ENCODE results near the gene MUC2.

Gene MUC2

GRCh38 chr11:1041149-1041467 lies 33.6 kb upstream of the MUC2 start:
- TF ChIP-seq Cebpa-rat (IDR thresholded peaks at IDR 0.05) = no peak
- peak overlapping the region in 6 of 11 experiments; percentile 20 to 71 (median 70); a peak in 12 of 22 replicates for H3K4me2 ChIP-seq
- peaks cover 0 to 16% (median 0%) of the 10 kb centered on the region in 11 experiments; a peak in 3 of 22 replicates for H4K20me1 ChIP-seq

GRCh38 chr11:1041471-1041870 lies 33.2 kb upstream of the MUC2 start:
- Histone ChIP-seq H3K27ac (no peak overlapping the region; a peak in 1 of 22 replicates), H4K20me1 (peaks cover 0 to 12% (median 0%) of the 10 kb centered on the region in 11 experiments; a peak in 3 of 22 replicates), H3K27me3 (no peaks in the 10 kb centered on the region), H3K9me3 (replicated peaks in 1 of 11) (peaks cover 7 to 15% (median 12%) of the 10 kb centered on the region in 11 experiments; a peak in 18 of 22 replicates), H3K9ac (peak overlapping the region in 3 of 11 experiments; percentile 27 to 46 (median 29); a peak in 3 of 22 replicates), H3K4me1 (peaks cover 8 to 62% (median 48%) of the 10 kb centered on the region in 10 experiments), H3K4me2 (peak overlapping the region in 7 of 11 experiments; percentile 20 to 71 (median 70); a peak in 13 of 22 replicates), H3K36me3 (no peaks in the 10 kb centered on the region), H3K4me3 (no peak overlapping the region)
- TF ChIP-seq Cebpa-rat (IDR thresholded peaks at IDR 0.05) = no peak

More at GRCh38 chr11:1041149-1041467, 33.6 kb upstream of the MUC2 start:
- H3K27me3 ChIP-seq = no peaks in the 10 kb centered on the region
- H3K4me3 ChIP-seq = no peak overlapping the region
- H3K9me3 ChIP-seq (replicated peaks in 1 of 11) = peaks cover 7 to 15% (median 12%) of the 10 kb centered on the region in 11 experiments; a peak in 18 of 22 replicates
- H3K4me1 ChIP-seq = peaks cover 8 to 59% (median 46%) of the 10 kb centered on the region in 10 experiments
- no peak overlapping the region for H3K27ac ChIP-seq
- no peaks in the 10 kb centered on the region for H3K36me3 ChIP-seq
- peak overlapping the region in 3 of 11 experiments; percentile 27 to 46 (median 29); a peak in 2 of 22 replicates for H3K9ac ChIP-seq

DNA sequence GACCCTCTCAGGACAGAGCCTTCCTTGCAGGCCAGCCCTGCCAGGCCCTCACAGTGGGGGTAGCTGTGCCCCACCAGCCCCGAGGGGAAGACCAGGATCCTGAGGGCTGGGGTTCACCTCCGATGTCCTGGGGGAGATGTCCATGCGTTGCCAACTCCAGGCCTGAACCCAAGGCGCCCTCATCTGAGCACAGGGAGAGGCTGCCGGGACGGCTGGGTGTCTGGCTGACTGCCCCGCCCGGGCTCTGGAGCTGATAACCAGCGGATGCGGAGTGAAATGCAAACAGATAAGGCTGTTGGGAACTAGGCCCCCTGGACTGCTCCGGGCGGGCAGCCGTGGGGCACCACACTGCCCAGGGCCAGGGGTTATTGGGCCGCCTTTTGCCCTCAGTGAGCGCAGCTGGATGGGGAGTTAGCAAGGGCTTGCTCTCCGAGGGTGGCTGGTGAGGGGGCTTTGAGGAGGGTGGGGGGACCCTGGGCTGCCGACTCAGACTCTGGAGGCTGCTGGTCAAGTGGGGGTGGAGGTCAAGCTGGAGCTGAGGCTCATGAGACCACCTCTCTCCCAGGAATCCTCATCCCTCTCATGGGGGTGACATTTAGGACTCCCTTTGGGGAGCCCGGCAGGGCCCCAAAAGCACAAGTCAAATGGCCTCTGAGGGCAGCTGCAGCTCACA lies 32.6 kb upstream of the MUC2 start:
- Histone ChIP-seq H3K27ac (no peak overlapping the region; a peak in 1 of 22 replicates), H4K20me1 (peaks cover 0 to 6% (median 0%) of the 10 kb centered on the region in 11 experiments; a peak in 3 of 22 replicates), H3K27me3 (no peaks in the 10 kb centered on the region), H3K36me3 (no peaks in the 10 kb centered on the region), H3K4me3 (no peak overlapping the region), H3K4me1 (peaks cover 8 to 68% (median 53%) of the 10 kb centered on the region in 10 experiments), H3K9me3 (replicated peaks in 1 of 11) (peaks cover 7 to 15% (median 12%) of the 10 kb centered on the region in 11 experiments; a peak in 18 of 22 replicates), H3K4me2 (peak overlapping the region in 7 of 11 experiments; percentile 20 to 71 (median 70); a peak in 13 of 22 replicates), H3K9ac (peak overlapping the region in 4 of 11 experiments; percentile 7 to 46 (median 28); a peak in 3 of 22 replicates)
- no peak for TF ChIP-seq Cebpa-rat (IDR thresholded peaks at IDR 0.05)

GRCh38 chr11:1042626-1043562 lies 31.8 kb upstream of the MUC2 start:
- Histone ChIP-seq H3K27me3 (no peaks in the 10 kb centered on the region), H3K9ac (peak overlapping the region in 1 of 11 experiments; percentile 7; a peak in 1 of 22 replicates), H3K4me3 (no peak overlapping the region), H4K20me1 (peaks cover 0 to 5% (median 0%) of the 10 kb centered on the region in 11 experiments; a peak in 3 of 22 replicates), H3K9me3 (replicated peaks in 1 of 11) (peaks cover 7 to 15% (median 12%) of the 10 kb centered on the region in 11 experiments; a peak in 18 of 22 replicates), H3K27ac (peak overlapping the region in 4 of 11 experiments; percentile 37 to 43 (median 42); a peak in 7 of 22 replicates), H3K4me2 (peak overlapping the region in 9 of 11 experiments; percentile 37 to 71 (median 65); a peak in 16 of 22 replicates), H3K4me1 (peaks cover 8 to 76% (median 60%) of the 10 kb centered on the region in 10 experiments), H3K36me3 (no peaks in the 10 kb centered on the region)
- no peak for TF ChIP-seq Cebpa-rat (IDR thresholded peaks at IDR 0.05)

DNA sequence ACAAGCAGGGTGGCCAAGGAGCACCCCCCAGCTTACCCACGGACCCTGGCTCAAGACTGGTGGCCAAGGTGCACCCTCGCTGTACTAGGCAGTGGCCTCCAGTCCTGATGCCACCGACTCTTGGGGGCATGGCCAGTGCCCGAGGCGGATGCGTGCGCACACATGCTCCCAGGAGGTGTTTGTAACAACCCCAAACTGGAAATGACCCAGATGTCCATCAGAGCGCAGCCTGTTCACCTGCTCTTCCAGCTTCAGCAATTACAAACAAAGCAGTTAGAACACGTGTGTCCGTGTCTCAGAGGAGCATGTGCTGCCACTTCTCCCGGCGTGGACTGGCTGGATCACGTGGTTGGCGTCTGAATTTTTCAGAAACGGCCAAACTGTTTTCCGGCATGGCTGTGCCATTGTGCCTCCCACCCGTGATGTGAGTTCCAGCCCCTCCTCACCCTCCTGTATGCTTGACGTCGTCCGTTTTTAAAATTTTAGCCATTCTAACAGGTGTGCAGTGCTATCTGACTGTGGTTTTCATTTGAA lies 31.0 kb upstream of the MUC2 start:
- H3K9me3 ChIP-seq (replicated peaks in 1 of 11) = peaks cover 7 to 15% (median 12%) of the 10 kb centered on the region in 11 experiments; a peak in 18 of 22 replicates
- peak overlapping the region in 4 of 11 experiments; percentile 37 to 43 (median 42); a peak in 8 of 22 replicates for H3K27ac ChIP-seq
- H3K4me3 ChIP-seq = no peak overlapping the region; a peak in 1 of 20 replicates
- H3K4me1 ChIP-seq = peaks cover 8 to 84% (median 66%) of the 10 kb centered on the region in 10 experiments
- H3K27me3 ChIP-seq = no peaks in the 10 kb centered on the region
- H3K4me2 ChIP-seq = peak overlapping the region; percentile 37 to 71 (median 65); a peak in 21 of 22 replicates
- no peaks in the 10 kb centered on the region for H3K36me3 ChIP-seq
- H4K20me1 ChIP-seq = peaks cover 0 to 5% (median 0%) of the 10 kb centered on the region in 11 experiments; a peak in 3 of 22 replicates
- no peak overlapping the region; a peak in 1 of 22 replicates for H3K9ac ChIP-seq
- TF ChIP-seq Cebpa-rat (IDR thresholded peaks at IDR 0.05) = no peak

DNA sequence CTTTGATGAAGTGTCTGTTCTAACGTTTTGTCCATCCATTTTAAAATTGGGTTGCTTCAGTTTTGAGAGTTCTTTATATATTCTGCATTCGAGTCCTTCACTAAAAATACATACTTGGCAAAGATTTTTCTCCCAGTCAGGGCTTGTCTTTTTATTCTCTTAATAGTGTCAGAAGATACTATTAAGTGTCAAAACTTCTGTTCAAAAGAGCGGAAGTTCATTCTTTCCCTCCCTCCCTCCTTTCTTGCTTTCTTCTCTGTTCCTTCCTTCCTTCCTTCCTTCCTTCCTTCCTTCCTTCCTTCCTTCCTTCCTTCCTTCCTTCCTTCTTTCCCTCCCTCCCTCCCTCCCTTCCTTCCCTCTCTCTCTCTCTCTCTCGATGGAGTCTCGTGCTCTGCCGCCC lies 30.5 kb upstream of the MUC2 start:
- Histone ChIP-seq H4K20me1 (peaks cover 0 to 5% (median 0%) of the 10 kb centered on the region in 11 experiments; a peak in 3 of 22 replicates), H3K4me3 (no peak overlapping the region; a peak in 1 of 20 replicates), H3K27ac (peak overlapping the region in 4 of 11 experiments; percentile 37 to 43 (median 42); a peak in 6 of 22 replicates), H3K36me3 (no peaks in the 10 kb centered on the region), H3K4me2 (peak overlapping the region; percentile 37 to 71 (median 65); a peak in 21 of 22 replicates), H3K4me1 (peaks cover 11 to 89% (median 71%) of the 10 kb centered on the region in 10 experiments), H3K27me3 (no peaks in the 10 kb centered on the region), H3K9me3 (replicated peaks in 1 of 11) (peaks cover 7 to 15% (median 12%) of the 10 kb centered on the region in 11 experiments; a peak in 18 of 22 replicates), H3K9ac (no peak overlapping the region)
- no peak for TF ChIP-seq Cebpa-rat (IDR thresholded peaks at IDR 0.05)

DNA sequence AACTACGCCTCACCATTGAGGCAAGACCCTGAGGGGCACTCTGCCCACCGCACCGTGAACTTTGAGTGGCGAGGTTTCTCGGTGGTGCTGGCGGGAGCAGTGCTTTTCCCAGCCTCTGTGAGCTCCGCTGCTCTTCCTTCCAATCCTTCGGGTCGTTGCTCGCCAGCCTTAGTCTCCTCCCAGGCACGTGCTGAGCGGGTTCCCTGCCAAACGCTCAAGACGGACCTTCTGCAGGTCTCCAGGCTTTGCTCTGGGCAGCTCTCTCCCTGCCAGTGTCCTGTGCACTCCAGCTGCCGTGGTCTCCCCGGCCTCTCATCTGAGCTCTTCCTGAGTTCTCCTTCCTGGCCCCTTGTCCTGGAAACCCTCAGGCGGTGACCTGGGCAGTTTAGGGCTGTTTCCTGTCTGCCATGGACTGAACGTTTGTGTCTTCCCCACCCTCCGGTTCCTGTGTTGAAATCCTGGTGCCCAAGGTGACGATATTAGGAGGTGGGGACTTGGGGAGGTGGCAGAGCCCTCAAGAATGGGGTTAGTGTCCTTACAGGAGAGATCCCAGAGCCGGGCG lies 27.0 kb upstream of the MUC2 start:
- Histone ChIP-seq H3K9ac (0 out of 22 replicates have a peak overlapping the region, but pooled peaks of 1 of the 11 experiments have one; percentile 42), H3K4me1 (peaks cover 34 to 97% (median 76%) of the 10 kb centered on the region in 10 experiments), H3K27ac (no peak overlapping the region), H3K36me3 (no peaks in the 10 kb centered on the region), H4K20me1 (peaks cover 0 to 20% (median 0%) of the 10 kb centered on the region in 11 experiments; a peak in 1 of 22 replicates), H3K9me3 (replicated peaks in 1 of 11) (peaks cover 7 to 15% (median 12%) of the 10 kb centered on the region in 11 experiments; a peak in 18 of 22 replicates), H3K4me3 (no peak overlapping the region), H3K4me2 (peak overlapping the region in 7 of 11 experiments; percentile 3 to 89 (median 37); a peak in 9 of 22 replicates), H3K27me3 (no peaks in the 10 kb centered on the region)
- no peak for TF ChIP-seq Cebpa-rat (IDR thresholded peaks at IDR 0.05)
